Activated gamma-delta T cell (primary cell): ENCODE measurements around the gene PPP3CA.
"Not testable (repeated sequence)": the region's sequence is repeated elsewhere in the genome, so short reads cannot be mapped to it uniquely, and the experiment has no call there.

Experiments used
- DNase-seq: peaks from one replicate; lab custom pipeline; 2025; lab: John Stamatoyannopoulos, UW

PPP3CA gene

DNA sequence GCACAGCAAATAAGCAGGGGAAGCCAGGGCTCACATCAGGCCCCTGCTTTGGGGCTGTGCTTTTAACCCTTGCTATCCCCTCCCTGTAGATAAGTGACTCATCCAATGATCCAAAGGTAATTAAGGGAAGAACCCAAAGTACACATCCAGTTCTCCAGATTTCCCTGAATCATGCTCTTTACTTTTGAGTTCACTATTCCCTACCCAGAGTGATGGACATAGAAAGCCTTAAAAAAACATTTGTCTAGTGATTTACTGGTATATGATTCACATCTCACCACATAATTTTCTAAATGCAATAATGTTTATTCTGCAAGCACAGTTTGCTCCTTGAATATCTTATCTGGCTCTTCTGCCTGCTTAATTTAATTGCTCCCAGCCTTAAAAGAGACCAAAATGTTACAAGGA, 136.2 kb downstream of the PPP3CA start:
- DNase-seq, result no peak

DNA sequence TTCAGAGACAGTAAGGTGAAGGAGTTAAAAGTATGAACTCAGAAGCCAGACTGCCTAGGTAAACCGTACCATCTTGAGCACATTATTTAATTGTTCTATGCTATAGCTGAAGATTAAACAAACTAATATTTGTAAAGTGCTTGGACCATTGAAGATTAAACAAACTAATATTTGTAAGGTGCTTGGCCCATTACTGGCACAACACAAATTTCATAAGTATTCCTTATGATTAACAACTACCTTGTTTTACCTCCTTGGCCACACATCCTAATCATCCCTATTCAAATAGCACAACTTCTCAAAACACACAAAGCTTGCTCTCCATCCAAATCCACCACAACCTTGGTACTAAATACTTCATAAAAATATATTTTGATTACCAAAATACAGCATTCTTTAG, 137.0 kb downstream of the PPP3CA start:
- no peak for DNase-seq

DNA sequence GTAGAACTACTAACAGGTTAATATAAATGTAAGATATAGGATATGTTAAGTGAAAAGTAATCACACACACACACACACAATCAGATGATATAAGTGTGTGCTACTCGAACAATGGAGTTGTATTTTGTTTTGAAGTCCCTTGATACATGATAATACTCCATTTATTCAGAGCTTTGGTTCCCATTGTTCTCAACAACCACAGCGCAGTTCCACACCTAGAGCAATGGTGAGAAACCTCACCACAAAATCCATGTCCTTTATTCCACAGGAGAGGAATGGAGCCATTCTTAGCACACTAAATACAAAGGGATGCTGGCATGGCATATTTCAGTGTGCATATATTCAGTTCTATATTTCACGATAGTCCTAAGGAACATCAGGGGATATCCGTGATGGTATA, 139.2 kb downstream of the PPP3CA start:
- no peak for DNase-seq

DNA sequence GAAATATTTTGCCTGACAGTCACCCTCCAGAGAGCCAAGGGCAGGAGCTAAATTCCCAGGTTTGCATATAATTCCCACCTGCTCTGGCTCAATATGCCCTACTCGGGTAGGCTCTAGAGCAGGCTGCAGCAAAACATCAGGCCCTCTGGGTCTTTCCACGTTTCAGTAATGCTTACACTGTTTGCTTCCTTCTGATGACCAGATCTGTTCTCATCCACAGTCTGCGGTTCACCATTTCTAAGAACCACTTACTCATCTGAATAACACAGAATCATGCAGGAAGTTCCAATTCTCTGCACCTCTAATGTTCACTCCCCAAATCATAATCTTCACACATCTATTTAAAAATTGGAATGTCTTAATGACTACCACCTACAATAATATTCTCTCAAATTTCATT, 141.4 kb downstream of the PPP3CA start:
- DNase-seq, result no peak

DNA sequence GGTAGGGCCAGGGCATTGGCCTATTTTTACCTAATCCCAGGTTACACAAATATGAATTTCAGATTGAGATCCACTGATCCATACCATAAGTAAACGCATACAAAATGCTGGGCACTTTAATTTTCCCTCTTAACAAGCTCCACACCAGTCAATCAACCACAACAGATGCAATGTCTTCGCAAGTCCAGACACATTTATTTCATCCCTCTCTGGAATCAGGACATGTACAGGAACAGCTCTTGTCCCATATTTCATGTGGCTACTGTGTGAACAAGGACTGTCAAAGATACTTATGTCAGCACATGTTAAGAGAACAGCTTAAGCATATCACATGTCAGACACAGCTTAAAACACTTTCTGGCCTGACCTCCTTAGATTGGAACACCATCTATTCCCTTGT, 145.9 kb downstream of the PPP3CA start:
- DNase-seq, result no peak

DNA sequence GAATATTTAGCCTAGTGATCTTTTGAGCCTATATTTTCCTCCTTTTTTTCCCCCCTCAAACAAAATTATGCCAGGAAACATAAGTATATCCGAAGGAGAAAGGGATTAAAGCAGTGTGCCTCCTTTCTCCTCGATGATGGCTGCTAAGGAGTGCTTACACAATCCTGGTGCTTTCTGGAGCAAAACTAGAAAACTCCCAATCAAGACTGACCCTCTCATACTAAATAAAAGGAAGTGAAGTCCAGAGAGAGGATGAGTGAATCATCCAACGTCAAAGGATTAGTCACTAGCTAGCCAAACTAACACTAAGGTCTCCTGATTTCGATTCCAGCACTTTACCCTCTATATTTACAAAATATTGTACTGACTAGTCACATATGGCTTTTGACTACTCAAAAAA, 146.8 kb downstream of the PPP3CA start:
- no peak for DNase-seq

DNA sequence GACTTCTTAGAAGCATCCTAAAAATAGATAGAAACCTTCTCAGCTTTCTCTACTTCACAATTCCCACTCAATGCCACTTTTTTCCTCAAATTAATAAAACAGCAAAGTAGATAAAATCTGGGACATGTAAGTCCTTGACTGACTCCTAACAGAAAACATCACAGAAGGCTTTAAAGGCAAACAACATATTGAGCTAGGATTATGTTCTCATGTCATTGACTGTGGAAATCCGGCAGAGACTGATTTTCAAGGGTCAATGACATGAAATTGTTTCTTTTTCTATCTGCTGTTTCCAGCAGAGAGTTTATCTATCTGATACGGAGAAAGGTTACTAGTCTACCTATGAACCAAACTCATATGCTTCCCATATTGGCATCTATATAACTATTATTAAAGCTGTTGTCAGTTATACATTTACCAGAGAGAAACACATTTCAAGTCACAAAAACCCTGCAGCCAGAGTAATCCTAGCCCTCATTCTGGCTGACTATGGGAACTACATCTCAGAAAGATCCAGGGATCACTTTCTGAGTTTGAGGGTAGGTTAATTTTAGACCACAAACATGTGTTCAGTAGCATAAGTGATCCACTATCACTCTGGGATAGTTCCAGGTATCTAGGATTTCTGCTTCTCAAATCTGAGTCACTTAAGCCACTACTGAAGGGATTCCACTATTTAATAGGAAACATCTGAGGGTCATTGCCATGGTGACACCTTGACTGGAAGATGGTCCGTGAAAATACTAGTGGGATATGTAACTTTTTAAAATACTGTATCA, 147.6 kb downstream of the PPP3CA start:
- no peak for DNase-seq

DNA sequence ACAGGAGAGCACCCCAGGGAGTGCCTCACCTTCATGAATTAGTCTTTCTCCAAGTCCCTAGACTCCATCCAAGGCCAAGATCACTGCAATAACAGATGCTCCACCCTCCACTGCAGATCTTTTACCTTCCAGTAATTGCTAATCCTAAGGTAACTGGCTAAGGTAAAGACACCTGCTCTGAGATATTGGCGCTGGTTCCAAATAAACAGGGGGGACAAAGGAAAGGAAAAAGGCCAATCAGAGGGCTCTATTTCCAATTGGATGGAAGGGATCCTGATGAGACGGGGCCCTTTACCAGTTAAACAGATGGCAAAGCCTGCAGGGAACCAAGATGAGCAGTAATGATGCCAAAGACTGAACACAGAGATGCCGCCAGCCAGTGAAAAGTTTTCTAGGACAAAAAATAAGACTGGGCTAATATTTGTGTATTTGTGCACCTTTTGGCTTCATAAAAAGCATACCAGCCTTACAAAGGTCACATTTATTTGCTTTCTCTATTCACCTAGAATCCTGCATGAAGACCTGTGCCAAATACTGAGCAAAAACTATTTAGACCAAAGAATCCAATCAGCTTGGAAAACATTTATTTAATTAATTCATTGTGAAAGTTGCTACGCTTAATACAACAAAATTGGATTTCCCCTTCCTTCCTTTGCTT, 148.5 kb downstream of the PPP3CA start:
- DNase-seq, result no peak

DNA sequence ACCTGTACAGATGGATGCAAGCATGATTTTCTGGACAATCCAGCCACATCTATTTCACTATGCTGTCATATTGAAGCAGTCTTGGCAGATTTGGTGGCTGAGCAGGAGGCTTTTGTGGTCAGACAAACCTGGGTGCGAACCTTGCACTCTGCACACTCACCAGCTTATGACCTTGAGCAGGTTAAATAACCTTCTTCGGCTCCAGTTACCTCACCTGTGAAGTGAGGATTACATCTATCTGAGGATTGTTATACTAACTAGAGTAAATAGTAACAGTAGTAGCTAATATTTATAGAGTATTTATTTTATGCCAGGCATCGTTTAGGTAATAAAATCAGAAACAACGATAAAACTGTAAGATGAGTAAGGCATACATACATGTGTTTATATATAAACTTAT, 150.0 kb downstream of the PPP3CA start:
- no peak for DNase-seq

DNA sequence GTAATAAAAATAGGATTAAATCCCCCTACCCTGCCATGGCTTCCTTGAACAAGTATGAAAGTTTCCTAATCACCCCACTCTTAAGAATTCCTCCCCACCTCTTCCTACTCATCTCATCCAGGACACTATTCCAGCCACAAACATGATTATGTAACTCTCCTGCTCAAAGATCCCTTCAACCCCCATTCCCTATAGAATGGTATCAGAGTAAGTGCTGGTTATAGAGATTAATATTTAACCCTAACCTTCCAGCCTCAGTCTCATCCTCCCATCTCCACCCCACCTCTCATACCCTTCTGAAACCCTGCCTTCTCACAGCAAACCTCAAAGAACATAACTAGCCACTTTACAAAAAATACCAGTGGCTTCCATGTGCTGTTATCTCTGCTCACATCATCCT, 155.1 kb downstream of the PPP3CA start:
- DNase-seq, result no peak

DNA sequence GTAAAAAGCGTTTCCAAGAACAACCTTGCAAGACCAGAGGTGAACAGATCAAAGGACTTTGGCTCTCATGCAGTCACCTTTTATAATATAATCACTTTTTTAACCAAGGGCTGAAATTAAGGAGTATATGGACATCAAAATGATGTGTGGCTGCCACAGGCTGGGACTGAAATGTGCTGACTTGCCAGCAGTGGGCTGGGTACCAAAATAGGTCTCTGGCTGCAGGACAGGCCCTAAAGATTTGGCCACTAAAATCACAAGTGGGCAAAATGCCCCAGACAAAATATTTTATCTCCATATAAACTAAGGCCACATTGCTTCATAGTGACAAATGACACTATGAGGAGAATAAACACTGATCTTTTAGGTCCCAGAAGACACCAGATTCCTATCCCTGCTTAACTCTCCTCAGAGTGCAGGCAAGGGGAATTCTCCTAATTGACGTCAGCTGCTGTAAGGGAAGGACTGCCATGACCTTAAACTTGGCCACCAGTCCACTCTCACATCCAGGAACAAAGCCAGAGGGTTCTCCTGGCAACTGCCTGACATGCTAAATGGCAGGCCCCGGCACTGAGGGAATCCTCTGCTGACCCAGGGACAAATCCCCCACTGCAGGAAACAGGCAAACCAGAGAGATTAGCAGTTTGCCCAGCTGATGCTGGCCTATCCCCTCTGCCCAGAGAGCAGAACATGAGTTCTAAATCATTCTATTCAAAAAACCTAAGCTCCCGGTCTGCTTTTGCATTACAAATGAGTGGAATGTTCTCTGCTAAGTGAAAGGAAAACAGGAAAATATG, 155.8 kb downstream of the PPP3CA start:
- no peak for DNase-seq

DNA sequence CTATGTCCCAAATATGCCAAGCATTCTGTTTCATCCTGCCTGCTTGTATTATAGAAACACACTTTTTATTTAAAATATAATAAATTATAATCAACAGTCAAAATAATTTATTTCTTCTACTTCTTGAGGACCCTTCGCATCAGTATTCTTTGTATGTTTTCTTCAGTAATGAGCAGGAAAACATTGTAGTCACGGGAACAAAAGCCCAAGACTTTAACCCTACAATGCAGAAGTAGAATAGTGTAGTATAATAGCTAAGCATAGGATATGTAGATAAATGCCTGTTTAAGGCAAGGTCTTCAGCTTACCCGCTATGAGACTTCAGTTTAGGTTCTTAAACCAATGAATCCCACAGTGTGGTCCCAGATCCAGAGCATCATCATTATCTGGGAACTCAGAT, 156.6 kb downstream of the PPP3CA start:
- DNase-seq, result no peak

DNA sequence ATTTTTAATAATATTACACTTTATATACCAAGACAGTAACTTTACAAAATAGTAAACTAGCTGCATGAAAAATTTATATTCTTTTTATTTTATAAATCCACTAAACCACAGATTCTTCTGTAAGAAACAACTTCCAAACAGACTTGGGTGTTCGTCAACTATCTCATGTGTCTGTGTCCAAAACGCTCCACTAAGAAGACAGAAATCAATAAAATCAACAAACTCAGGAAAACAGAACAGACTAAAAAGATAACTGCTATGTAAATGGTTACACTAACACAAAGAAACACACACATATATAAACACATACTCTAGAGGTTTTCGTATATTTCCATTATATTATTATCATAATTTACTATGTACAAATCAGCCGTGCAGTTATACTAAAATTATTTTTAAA, 158.4 kb downstream of the PPP3CA start:
- no peak for DNase-seq

DNA sequence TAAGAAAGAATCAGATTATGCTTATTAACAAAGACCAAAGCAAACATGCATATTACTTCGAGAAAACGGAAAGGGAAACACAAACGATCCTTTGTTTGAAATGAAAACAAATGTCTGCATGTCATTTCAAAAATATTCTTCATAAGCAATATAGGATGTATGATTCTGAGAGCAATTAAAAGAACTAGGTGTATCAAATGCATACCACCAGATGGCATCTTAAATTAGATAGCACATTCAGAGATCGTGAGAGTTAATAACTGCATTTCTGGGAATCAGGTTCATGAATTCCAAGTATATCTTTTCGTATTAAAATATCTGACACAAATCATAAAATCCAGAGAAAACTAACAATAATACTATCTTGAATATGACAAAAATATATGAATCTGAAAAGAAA, 159.5 kb downstream of the PPP3CA start:
- no peak for DNase-seq

DNA sequence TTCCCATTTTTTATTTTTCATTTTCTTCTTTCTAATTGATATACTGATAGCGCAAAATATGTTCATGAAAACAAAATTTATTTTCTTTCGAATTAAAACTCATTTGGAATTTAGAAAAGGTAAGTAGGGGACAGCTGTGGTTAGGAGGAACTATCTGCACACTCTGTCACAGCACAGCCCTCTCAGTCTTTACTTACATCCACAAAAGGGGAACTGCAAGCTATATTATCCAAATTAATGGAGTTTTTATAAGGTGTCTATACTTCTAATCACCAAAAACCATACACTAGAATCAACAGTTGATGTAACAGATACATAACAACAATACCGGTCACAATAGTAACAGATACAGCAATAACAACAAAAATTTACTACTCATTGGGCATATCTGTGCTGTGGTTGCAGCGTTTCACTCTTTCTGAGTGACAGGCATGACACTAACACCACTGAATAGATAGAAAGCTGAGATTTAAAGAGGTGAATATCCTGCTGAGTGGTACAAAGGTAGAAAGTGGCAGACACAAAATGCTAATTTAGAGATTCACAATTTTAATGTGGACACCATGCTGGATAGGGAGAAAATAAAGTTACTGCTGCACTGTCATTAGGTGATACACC, 160.7 kb downstream of the PPP3CA start:
- no peak for DNase-seq

DNA sequence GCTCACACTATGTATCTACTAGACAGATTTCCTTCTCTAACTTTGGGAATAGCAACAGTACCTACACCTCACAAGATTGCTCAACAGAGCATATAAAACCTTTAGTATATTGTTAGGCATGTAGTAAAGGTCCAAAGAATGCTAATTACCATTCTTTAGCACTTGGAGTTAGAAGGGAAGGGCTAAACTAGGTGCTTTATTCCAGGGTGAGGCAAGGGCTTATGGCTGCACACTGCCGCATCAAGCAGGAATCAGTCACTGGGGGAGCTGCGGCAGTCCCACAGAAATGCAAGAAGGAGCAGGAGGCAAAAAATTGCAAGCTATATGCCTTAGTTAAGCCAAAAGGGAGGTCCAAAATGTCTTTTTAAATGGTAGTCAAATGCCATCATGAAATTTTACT, 162.7 kb downstream of the PPP3CA start:
- no peak for DNase-seq

DNA sequence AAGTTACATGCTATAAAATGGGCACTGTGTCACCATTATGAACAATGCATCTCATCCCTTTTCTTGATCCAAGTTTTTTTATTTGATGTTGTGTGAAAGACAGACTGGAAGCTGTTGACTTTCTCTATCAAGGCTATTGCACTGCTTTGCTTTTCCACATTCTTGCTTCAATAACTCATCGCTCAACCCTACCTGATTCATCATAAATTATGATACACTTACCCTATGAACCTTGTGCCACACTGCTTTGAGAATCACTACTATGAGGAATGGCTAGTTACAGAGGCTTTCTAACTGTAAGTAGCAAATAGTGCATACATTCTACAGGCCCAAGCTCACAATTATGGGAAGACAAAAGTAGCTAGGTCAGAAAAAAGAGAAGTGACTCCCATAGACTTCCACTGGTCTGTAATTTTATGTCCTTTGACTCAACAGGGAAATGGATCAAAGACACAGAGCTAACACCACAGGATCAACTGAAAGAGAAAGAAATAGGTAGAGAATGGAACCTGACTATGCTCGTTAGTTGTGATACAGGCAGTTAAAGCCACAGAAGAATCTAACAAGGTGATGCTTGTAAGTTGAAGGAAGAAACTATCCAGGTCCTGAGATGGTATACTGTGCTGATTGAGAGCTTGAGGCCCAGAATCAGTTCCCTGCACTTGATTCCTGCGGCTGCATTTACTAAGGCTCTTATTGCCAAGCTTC, 163.5 kb downstream of the PPP3CA start:
- no peak for DNase-seq

DNA sequence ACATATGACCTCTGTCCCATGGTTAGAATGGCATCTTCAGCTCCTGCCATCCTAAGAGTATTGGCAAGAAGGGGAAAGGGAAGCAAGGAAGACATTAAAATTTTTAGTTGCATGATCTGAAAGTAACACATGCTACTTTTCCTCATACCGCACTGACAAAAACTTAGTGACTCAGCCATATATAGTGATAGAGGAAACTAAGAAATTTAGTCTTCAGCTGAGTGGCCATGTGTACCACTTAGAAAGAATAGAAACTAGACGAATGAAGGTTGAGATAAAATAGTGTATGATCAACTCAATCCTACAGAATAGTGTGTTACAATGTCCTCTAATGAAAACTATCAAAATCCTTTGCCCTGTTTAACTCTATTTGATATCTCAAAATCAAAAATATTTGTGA, 164.1 kb downstream of the PPP3CA start:
- DNase-seq, result no peak

DNA sequence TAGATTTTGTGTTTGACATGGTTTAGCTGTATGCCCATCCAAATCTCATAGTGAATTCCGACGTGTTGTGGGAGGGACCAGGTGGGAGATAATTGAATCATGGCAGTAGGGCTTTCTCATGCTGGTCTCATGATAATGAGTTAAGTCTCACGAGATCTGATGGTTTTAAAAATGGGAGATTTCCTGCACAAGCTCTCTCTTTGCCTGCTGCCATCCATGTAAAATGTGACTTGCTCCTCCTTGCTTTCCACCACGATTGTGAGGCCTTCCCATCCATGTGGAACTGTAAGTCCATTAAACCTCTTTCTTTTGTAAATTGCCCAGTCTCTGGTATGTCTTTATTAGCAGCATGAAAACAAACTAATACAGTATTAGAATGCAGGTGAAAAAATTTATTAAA, 164.6 kb downstream of the PPP3CA start:
- not testable (repeated sequence) for DNase-seq

DNA sequence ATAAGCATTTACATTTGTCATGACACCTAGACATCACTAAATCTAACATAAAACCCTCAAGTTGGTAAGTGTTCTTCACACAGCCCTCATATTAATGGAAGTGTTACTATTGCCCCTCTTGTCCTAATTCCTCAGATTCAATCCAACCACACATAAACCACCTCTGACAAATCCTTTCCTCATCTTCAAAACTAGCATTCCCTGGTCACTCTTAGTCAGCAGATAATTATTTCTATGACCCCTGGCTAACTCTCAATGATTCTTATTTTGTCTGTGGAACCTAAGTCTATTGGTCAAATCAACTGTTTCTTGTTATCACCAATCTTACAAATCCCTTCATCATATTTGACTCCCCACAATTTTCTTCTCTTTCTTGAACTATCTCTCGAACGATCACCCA, 168.6 kb downstream of the PPP3CA start:
- no peak for DNase-seq

DNA sequence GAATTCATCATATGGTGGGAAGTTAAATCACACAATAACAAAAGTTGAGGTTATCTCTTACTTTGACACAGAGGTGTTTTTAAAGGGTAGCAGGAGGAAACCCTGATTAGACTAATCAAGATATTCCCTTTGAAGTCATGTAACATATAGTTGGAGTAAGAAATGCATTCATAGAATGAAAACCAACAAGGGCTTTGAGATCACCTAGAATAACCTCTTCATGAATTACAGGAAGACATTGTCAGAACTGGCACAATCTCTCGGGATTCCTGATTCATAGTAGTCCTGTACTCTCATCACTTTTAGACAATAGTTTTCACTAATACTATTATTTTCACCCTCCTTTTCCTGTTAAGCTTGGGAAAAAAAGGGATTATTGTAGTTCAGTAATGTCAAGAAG, 170.2 kb downstream of the PPP3CA start:
- DNase-seq, result no peak
